Liver (tissue), 3 donors: ENCODE data around the gene ITPKB.

ENCODE experiments used
- EGR1 ChIP-seq, 2 donors: IDR thresholded peaks; 2 replicates each; pipeline ENCODE4 v1.6.1; 2016 to 2018; ENCODE audit warnings: antibody characterized with exemption in 2 of 2, low read depth in 2 of 2
- FOXA1 ChIP-seq: IDR thresholded peaks from 2 replicates; pipeline ENCODE4 v1.6.1; 2016; ENCODE audit warnings: antibody characterized with exemption
- GABPA ChIP-seq, 2 donors: IDR thresholded peaks in 1 of 2; conservative IDR thresholded peaks in 1 of 2; 2 replicates each; pipeline ENCODE4 v1.6.1; 2016; ENCODE audit warnings: antibody characterized with exemption in 2 of 2, mild to moderate bottlenecking in 1 of 2, moderate library complexity in 1 of 2
- JUND ChIP-seq, 2 donors: IDR thresholded peaks; 2 replicates each; pipeline ENCODE4 v1.6.1; 2016; ENCODE audit warnings: antibody characterized with exemption in 2 of 2
- RAD21 ChIP-seq, 2 donors: IDR thresholded peaks; 2 replicates each; pipeline ENCODE4 v1.6.1; 2016; ENCODE audit warnings: antibody characterized with exemption in 2 of 2, mild to moderate bottlenecking in 2 of 2
- RXRA ChIP-seq, 2 donors: IDR thresholded peaks; 2 replicates each; pipeline ENCODE4 v1.6.1; 2017 to 2018; ENCODE audit warnings: antibody characterized with exemption in 2 of 2, mild to moderate bottlenecking in 1 of 2
- SP1 ChIP-seq: IDR thresholded peaks from 2 replicates; pipeline ENCODE4 v1.6.1; 2018; ENCODE audit warnings: antibody characterized with exemption, mild to moderate bottlenecking
- TAF1 ChIP-seq: conservative IDR thresholded peaks from 2 replicates; pipeline ENCODE4 v1.6.1; 2016; ENCODE audit warnings: antibody characterized with exemption, mild to moderate bottlenecking
- YY1 ChIP-seq: IDR thresholded peaks from 2 replicates; pipeline ENCODE4 v1.6.1; 2016; ENCODE audit warnings: antibody characterized with exemption, mild to moderate bottlenecking
- TF ChIP-seq, protein P1 (sequence below): fragments of 150-350 bp; IDR thresholded peaks from 2 replicates; pipeline ENCODE4 v1.5.1; 2017; ENCODE audit warnings: improper control_type of control experiment, low read depth, low read length; ENCODE audit not compliant: missing input control
- TF ChIP-seq, protein P2 (sequence below): IDR thresholded peaks from 2 replicates; pipeline ENCODE4 v1.6.1; 2016; ENCODE audit warnings: antibody characterized with exemption
- TF ChIP-seq, protein P3 (sequence below): IDR thresholded peaks from 2 replicates; pipeline ENCODE4 v1.6.1; 2016; ENCODE audit warnings: antibody characterized with exemption
- TF ChIP-seq, protein P4 (sequence below): IDR thresholded peaks from 2 replicates; pipeline ENCODE4 v1.6.1; 2016; ENCODE audit warnings: antibody characterized with exemption, mild to moderate bottlenecking
- TF ChIP-seq, protein P5 (sequence below): IDR thresholded peaks from 2 replicates; pipeline ENCODE4 v1.6.1; 2016; ENCODE audit warnings: antibody characterized with exemption
- donor health status: healthy.
- donor health status: healthy.

DNA sequence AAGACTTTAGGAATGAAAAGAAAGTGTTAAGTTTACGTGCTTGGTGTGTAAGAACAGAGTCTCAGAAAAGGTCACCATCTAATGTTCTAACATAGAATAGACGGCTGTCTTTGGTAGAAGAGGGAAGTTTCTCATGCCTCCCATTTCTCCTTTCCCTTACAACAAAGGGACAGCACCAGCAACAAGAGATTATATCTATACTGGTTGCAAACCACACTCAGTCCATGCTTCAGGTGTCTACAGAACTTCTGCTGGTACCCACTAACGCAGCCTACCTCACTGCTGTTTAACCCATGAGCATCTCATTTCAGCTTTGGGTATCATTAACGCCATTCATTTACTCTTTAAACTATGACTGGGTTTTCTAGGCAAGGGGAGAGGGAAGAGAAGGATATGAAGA is 9.2 kb upstream of the ITPKB start:
- TF ChIP-seq, protein P1, sequence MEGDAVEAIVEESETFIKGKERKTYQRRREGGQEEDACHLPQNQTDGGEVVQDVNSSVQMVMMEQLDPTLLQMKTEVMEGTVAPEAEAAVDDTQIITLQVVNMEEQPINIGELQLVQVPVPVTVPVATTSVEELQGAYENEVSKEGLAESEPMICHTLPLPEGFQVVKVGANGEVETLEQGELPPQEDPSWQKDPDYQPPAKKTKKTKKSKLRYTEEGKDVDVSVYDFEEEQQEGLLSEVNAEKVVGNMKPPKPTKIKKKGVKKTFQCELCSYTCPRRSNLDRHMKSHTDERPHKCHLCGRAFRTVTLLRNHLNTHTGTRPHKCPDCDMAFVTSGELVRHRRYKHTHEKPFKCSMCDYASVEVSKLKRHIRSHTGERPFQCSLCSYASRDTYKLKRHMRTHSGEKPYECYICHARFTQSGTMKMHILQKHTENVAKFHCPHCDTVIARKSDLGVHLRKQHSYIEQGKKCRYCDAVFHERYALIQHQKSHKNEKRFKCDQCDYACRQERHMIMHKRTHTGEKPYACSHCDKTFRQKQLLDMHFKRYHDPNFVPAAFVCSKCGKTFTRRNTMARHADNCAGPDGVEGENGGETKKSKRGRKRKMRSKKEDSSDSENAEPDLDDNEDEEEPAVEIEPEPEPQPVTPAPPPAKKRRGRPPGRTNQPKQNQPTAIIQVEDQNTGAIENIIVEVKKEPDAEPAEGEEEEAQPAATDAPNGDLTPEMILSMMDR, result no peak
- TF ChIP-seq, protein P2, sequence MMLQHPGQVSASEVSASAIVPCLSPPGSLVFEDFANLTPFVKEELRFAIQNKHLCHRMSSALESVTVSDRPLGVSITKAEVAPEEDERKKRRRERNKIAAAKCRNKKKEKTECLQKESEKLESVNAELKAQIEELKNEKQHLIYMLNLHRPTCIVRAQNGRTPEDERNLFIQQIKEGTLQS, result no peak
- TF ChIP-seq, protein P3, sequence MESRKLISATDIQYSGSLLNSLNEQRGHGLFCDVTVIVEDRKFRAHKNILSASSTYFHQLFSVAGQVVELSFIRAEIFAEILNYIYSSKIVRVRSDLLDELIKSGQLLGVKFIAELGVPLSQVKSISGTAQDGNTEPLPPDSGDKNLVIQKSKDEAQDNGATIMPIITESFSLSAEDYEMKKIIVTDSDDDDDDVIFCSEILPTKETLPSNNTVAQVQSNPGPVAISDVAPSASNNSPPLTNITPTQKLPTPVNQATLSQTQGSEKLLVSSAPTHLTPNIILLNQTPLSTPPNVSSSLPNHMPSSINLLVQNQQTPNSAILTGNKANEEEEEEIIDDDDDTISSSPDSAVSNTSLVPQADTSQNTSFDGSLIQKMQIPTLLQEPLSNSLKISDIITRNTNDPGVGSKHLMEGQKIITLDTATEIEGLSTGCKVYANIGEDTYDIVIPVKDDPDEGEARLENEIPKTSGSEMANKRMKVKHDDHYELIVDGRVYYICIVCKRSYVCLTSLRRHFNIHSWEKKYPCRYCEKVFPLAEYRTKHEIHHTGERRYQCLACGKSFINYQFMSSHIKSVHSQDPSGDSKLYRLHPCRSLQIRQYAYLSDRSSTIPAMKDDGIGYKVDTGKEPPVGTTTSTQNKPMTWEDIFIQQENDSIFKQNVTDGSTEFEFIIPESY, result no peak
- TF ChIP-seq EGR1 (IDR thresholded peaks at IDR 0.05; ENCODE audit: low read depth in 2 of 2) (no peak), TAF1 (no peak), FOXA1 (no peak), JUND (IDR thresholded peaks at IDR 0.05) (no peak), YY1 (no peak), GABPA (IDR thresholded peaks at IDR 0.05 in 1 of 2, conservative IDR thresholded peaks at IDR 0.05 in 1 of 2) (no peak), SP1 (no peak), RXRA (IDR thresholded peaks at IDR 0.05) (no peak), RAD21 (IDR thresholded peaks at IDR 0.05) (no peak)
- TF ChIP-seq, protein P4, sequence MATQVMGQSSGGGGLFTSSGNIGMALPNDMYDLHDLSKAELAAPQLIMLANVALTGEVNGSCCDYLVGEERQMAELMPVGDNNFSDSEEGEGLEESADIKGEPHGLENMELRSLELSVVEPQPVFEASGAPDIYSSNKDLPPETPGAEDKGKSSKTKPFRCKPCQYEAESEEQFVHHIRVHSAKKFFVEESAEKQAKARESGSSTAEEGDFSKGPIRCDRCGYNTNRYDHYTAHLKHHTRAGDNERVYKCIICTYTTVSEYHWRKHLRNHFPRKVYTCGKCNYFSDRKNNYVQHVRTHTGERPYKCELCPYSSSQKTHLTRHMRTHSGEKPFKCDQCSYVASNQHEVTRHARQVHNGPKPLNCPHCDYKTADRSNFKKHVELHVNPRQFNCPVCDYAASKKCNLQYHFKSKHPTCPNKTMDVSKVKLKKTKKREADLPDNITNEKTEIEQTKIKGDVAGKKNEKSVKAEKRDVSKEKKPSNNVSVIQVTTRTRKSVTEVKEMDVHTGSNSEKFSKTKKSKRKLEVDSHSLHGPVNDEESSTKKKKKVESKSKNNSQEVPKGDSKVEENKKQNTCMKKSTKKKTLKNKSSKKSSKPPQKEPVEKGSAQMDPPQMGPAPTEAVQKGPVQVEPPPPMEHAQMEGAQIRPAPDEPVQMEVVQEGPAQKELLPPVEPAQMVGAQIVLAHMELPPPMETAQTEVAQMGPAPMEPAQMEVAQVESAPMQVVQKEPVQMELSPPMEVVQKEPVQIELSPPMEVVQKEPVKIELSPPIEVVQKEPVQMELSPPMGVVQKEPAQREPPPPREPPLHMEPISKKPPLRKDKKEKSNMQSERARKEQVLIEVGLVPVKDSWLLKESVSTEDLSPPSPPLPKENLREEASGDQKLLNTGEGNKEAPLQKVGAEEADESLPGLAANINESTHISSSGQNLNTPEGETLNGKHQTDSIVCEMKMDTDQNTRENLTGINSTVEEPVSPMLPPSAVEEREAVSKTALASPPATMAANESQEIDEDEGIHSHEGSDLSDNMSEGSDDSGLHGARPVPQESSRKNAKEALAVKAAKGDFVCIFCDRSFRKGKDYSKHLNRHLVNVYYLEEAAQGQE, result no peak
- TF ChIP-seq, protein P5, sequence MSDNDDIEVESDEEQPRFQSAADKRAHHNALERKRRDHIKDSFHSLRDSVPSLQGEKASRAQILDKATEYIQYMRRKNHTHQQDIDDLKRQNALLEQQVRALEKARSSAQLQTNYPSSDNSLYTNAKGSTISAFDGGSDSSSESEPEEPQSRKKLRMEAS, result no peak
